A549 (cell line): ENCODE measurements around the gene SPDYE6. TPM values are rescaled to one million over a fixed set of nuclear protein-coding genes. Genes with fewer than 3 reads are reported as not detected.
A peak's percentile ranks its signal among the peaks of the same experiment; 100 is the strongest.
"Not testable (repeated sequence)": the region's sequence is repeated elsewhere in the genome, so short reads cannot be mapped to it uniquely, and the experiment has no call there.

Experiments used
- ATAC-seq, 2 experiments: fragments of 200-7000 bp in 1 of 2; fragments of >200 bp in 1 of 2; cut with Nextera tagmentation in 1 of 2; cut with Tn5 transposase in 1 of 2; 3 replicates each; pipeline versions ENCODE4 v1.8.0 to v1.9.1; 2018 to 2020; ENCODE audit warnings: mild to moderate bottlenecking in 1 of 2, moderate library complexity in 1 of 2
- CTCF ChIA-PET: fragments of 300-600 bp; sonication (Branson Sonifier 250); formaldehyde crosslinking; extraction: SDS; loops from one replicate; lab custom pipeline; 2021; ENCODE audit warnings: antibody characterized with exemption, inconsistent platforms; lab: Yijun Ruan, JAX
- POLR2A ChIA-PET: fragments of 350-600 bp; formaldehyde crosslinking; extraction: SDS; loops from one replicate; lab custom pipeline; 2021; ENCODE audit warnings: antibody characterized with exemption, inconsistent platforms; lab: Yijun Ruan, JAX
- DNase-seq, 2 experiments: peaks; one replicate each; pipeline versions ENCODE4 v3.0.0 to v3.0.0-alpha.2; 2011 to 2016; ENCODE audit warnings: low read depth in 1 of 2, low spot score in 1 of 2
- FAIRE-seq: peaks from 2 replicates; lab custom pipeline; 2011; peaks lifted over from hg19 to GRCh38; lab: Jason Lieb, UNC
- H3K27ac ChIP-seq, 2 experiments: fragments of >200 bp; sonication (Bioruptor Twin); formaldehyde crosslinking; 3 replicates each; pipeline ENCODE4 v1.5.1; 2016 to 2017
- H3K4me1 ChIP-seq: fragments of >200 bp; sonication (Bioruptor Twin); formaldehyde crosslinking; 3 replicates; pipeline ENCODE4 v1.6.1; 2016
- H3K4me2 ChIP-seq: fragments of >200 bp; sonication (Bioruptor Twin); formaldehyde crosslinking; 3 replicates; pipeline ENCODE4 v1.6.1; 2016
- H3K4me3 ChIP-seq: fragments of >200 bp; sonication (Bioruptor Twin); formaldehyde crosslinking; 3 replicates; pipeline ENCODE4 v1.5.1; 2016
- H3K9me3 ChIP-seq: fragments of >200 bp; sonication (Bioruptor Twin); formaldehyde crosslinking; 3 replicates; pipeline ENCODE4 v1.6.1; 2016
- BCL3 ChIP-seq: fragments of >200 bp; sonication (Bioruptor Twin); formaldehyde crosslinking; IDR thresholded peaks from 3 replicates; pipeline ENCODE4 v1.6.1; 2016
- JUN ChIP-seq, 2 experiments: fragments of >200 bp; sonication (Bioruptor Twin); formaldehyde crosslinking; IDR thresholded peaks; 2 replicates in 1 of 2; 3 replicates in 1 of 2; pipeline ENCODE4 v1.6.1; 2016 to 2017
- MYC ChIP-seq: IDR thresholded peaks from 2 replicates; pipeline ENCODE4 v1.6.1; 2012; ENCODE audit warnings: mild to moderate bottlenecking, inconsistent platforms, low read length, improper control_type of control experiment, borderline replicate concordance
- PHF8 ChIP-seq: fragments of 200-600 bp; sonication (generic); IDR thresholded peaks from 2 replicates; pipeline ENCODE4 v1.6.1; 2016; ENCODE audit warnings: low read depth, mild to moderate bottlenecking, antibody characterized with exemption, moderate library complexity, borderline replicate concordance
- POLR2A ChIP-seq: IDR thresholded peaks from 2 replicates; pipeline ENCODE4 v1.6.1; 2012; ENCODE audit warnings: mild to moderate bottlenecking, low read length
- RAD21 ChIP-seq, 2 experiments: fragments of >200 bp in 1 of 2; sonication (Bioruptor Twin) in 1 of 2; formaldehyde crosslinking in 1 of 2; IDR thresholded peaks in 1 of 2; conservative IDR thresholded peaks in 1 of 2; 2 replicates in 1 of 2; 3 replicates in 1 of 2; pipeline ENCODE4 v1.6.1; 2012 to 2018; ENCODE audit warnings: inconsistent platforms in 1 of 2
- WGBS: methylation state at CpG from one replicate; pipeline ENCODE4 v1.1.6; 2017; ENCODE audit errors: missing lambda C conversion rate; 5-methylcytosine and 5-hydroxymethylcytosine counted together
- polyA plus RNA-seq, 4 experiments: library from polyadenylated mRNA; depleted of rRNA in 3 of 4; stranded (reverse); fragments of >200 nt; fragmentation: RNase III in 1 of 4; extraction: RNeasy Plus Mini Kit Qiagen cat#74134 plus additional on column Dnase treatment in 1 of 4; gene quantifications; 2 replicates in 3 of 4; 3 replicates in 1 of 4; pipeline ENCODE4 v1.2.3, GENCODE V29; 2011 to 2017
- TF ChIP-seq, protein P1 (sequence below): IDR thresholded peaks from 2 replicates; pipeline ENCODE4 v1.6.1; 2012

Gene SPDYE6
- polyA plus RNA-seq, 2 of the 4 experiments (the other 2 are of a cell fraction): not detected

- 93% methylated on average over 2 of the region's 2 CpGs for whole genome bisulfite sequencing
- H3K4me2 ChIP-seq, POLR2A ChIA-PET, ATAC-seq, FAIRE-seq, DNase-seq, H3K4me3 ChIP-seq, H3K9me3 ChIP-seq, CTCF ChIA-PET, H3K27ac ChIP-seq, H3K4me1 ChIP-seq: not testable (repeated sequence)
Measured at GRCh38 chr7:102372796-102373195, 16.6 kb upstream of the SPDYE6 start.

DNA sequence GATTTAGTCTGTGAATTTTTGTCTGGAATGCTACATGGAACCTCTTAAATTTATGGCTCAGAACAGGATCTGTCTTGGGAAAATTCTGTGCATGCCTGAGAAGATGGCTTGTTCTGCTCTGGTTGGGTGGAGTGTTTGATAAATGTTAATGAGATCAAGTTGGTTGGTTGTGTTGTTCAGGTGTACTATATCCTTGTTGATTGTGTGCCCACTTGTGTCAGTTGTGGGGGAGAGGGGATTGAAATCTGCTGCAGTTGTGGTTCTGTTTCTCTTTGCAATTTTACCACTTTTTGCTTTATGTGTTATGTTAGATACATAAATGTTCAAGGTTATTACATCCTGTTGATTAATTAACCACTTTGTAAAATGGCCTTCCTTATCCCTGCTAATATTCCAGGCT lies 13.8 kb upstream of the SPDYE6 start:
- POLR2A ChIA-PET, ATAC-seq, CTCF ChIA-PET, H3K4me3 ChIP-seq, DNase-seq, H3K4me1 ChIP-seq, FAIRE-seq, H3K4me2 ChIP-seq, H3K27ac ChIP-seq, H3K9me3 ChIP-seq: not testable (repeated sequence)

GRCh38 chr7:102365390-102365789 lies 9.1 kb upstream of the SPDYE6 start:
- not testable (repeated sequence) for FAIRE-seq

DNA sequence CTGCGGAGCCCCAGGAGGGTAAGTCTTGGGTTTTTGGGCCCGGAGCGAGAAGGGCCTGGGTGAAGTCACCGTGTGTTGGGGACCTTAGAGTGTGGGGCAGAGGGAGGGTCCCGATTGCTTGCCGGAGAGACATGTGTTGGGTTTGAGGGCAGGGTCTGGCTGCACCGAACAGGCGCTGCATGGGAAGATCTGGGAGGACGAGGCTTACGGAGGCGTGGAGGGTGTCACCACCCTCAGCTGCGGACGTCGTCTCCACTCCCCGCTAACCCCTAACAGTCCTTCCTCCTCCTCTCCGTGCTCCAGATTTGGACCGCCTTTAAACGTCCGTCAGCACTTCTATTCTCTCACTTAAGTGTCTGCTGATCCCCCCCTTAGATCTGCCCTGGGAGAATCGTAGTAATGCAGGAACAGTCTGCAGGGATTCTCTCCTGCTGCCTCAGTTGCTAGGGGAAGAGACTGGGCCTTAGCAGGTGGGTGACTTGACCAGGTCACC lies 8.2 kb upstream of the SPDYE6 start:
- Histone ChIP-seq H3K27ac (peak overlapping the region; percentile 93 to 95), H3K4me2 (peak overlapping the region; percentile 72), H3K4me3 (peak overlapping the region; percentile 98)
- ATAC-seq, DNase-seq, FAIRE-seq, H3K9me3 ChIP-seq, POLR2A ChIA-PET, H3K4me1 ChIP-seq: not testable (repeated sequence)
- CTCF ChIA-PET: interaction anchor here (1.3 kb wide), 1 partner anchor 85 kb away, joined by 3 read pairs; no protein-coding TSS in a partner anchor
- under 1% methylated on average over 18 of the region's 20 CpGs for WGBS

More at GRCh38 chr7:102365390-102365789, 9.1 kb upstream of the SPDYE6 start:
- peak overlapping the region; percentile 72 for H3K4me2 ChIP-seq
- DNase-seq, H3K9me3 ChIP-seq, ATAC-seq, CTCF ChIA-PET, H3K4me3 ChIP-seq, H3K4me1 ChIP-seq, H3K27ac ChIP-seq, POLR2A ChIA-PET: not testable (repeated sequence)
- WGBS: 85% methylated on average over 7 of the region's 7 CpGs

DNA sequence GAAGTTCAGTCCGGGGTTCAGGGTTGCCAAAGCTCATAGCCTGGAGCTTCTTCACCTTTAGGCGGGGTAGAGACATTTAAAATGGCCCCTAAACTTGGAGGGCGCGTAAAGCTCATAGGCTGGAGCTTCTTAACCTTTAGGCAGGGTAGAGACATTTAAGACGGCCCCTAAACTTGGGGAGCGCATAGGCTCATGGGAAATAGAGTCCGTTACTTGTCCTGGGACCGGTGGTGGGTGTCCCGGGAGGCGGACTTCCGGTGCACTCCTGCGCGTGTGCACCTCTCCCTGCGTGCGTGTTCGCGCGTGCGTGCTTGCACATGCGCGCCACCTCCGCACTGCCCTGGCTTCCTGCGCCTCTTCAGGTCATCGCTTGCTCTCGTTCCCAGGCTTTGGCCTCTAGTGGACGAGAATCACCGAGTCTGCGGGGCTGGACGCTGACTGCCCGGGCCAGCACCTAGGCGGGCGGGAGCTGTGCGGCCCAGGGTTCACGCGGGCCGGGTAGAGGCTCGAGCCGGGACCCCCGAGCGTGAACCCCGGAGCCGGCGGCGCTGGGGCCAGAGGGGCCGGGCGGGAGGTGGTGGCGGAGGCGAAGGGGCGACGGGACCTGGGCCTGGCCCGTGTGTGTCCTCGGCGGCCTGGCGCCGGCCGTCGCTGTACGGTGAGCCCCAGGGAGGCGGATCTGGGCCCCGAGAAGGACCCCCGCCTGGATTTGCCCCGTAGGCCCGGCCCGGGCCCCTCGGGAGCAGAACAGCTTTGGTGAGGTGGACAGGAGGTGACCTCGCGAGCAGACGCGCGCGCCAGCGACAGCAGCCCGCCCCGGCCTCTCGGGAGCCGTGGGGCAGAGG lies 7.5 kb upstream of the SPDYE6 start:
- ATAC-seq (peak; percentile 100), DNase-seq (peak; percentile 80 to 99)
- 0% methylated on average over 21 of the region's 76 CpGs for WGBS
- not testable (repeated sequence) for H3K4me1 ChIP-seq, FAIRE-seq, H3K9me3 ChIP-seq
- ChIA-PET CTCF (interaction anchor here (1.3 kb wide), 1 partner anchor 84 kb away, joined by 3 read pairs; no protein-coding TSS in a partner anchor), POLR2A (interaction anchor here (0.6 kb wide), 1 partner anchor 33 kb away, joined by 3 read pairs; no protein-coding TSS in a partner anchor)
- TF ChIP-seq JUN (IDR thresholded peaks at IDR 0.05): peak in 1 of 2 experiments; percentile 49; a peak in 4 of 5 replicates
- peak; percentile 60 for TF ChIP-seq MYC
- peak; percentile 63 for TF ChIP-seq PHF8
- TF ChIP-seq, protein P1, sequence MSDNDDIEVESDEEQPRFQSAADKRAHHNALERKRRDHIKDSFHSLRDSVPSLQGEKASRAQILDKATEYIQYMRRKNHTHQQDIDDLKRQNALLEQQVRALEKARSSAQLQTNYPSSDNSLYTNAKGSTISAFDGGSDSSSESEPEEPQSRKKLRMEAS: peak; percentile 76
- TF ChIP-seq POLR2A: peak; percentile 82
- TF ChIP-seq BCL3: peak; percentile 71; the same call in 1 of the 3 replicates
- TF ChIP-seq RAD21 (conservative IDR thresholded peaks at IDR 0.05 in 1 of 2, IDR thresholded peaks at IDR 0.05 in 1 of 2): 0 out of 5 replicates have a peak, but pooled peaks of 1 of the 2 experiments have one; percentile 3
- Histone ChIP-seq H3K4me3 (peak overlapping the region; percentile 98), H3K4me2 (peak overlapping the region; percentile 72), H3K27ac (peak overlapping the region; percentile 93 to 95)

- CTCF ChIA-PET, H3K27ac ChIP-seq, ATAC-seq, H3K9me3 ChIP-seq, DNase-seq, H3K4me3 ChIP-seq, H3K4me2 ChIP-seq, H3K4me1 ChIP-seq, POLR2A ChIA-PET, FAIRE-seq: not testable (repeated sequence)
- WGBS: 67% methylated on average over 4 of the region's 6 CpGs
Measured at GRCh38 chr7:102346983-102347382, 9.3 kb downstream of the SPDYE6 start.

GRCh38 chr7:102340599-102341368 lies 15.5 kb downstream of the SPDYE6 start:
- FAIRE-seq: not testable (repeated sequence)

GRCh38 chr7:102337420-102337819 lies 18.8 kb downstream of the SPDYE6 start:
- FAIRE-seq, H3K4me3 ChIP-seq, POLR2A ChIA-PET, ATAC-seq, H3K27ac ChIP-seq, H3K4me2 ChIP-seq, CTCF ChIA-PET, H3K4me1 ChIP-seq, DNase-seq, H3K9me3 ChIP-seq: not testable (repeated sequence)
- 76% methylated on average over 4 of the region's 4 CpGs for WGBS

More at GRCh38 chr7:102340599-102341368, 15.5 kb downstream of the SPDYE6 start:
- whole genome bisulfite sequencing: 78% methylated on average over 7 of the region's 7 CpGs
- H3K4me3 ChIP-seq, ATAC-seq, POLR2A ChIA-PET, DNase-seq, CTCF ChIA-PET, H3K4me1 ChIP-seq, H3K9me3 ChIP-seq, H3K27ac ChIP-seq, H3K4me2 ChIP-seq: not testable (repeated sequence)
